Stomach (tissue), 4 donors: ENCODE measurements around the gene ANKRD17.

ENCODE experiments used
- POLR2A ChIP-seq, 4 donors: fragments of 450-650 bp; IDR thresholded peaks; one replicate each; pipeline ENCODE4 v1.6.1; 2016; ENCODE audit warnings: antibody characterized with exemption in 4 of 4, control low read depth in 2 of 4, mild to moderate bottlenecking in 1 of 4, moderate library complexity in 1 of 4
- POLR2AphosphoS5 ChIP-seq, 3 donors: sonication (generic); formaldehyde crosslinking; IDR thresholded peaks; one replicate each; pipeline ENCODE4 v1.6.1; 2016; ENCODE audit warnings: antibody characterized with exemption in 3 of 3
- TF ChIP-seq, protein P1 (sequence below), 7 experiments: fragments of 450-650 bp in 4 of 7; fragments of 200-600 bp in 3 of 7; sonication (generic) in 3 of 7; IDR thresholded peaks; one replicate each; pipeline ENCODE4 v1.5.1; 2016 to 2019; ENCODE audit warnings: antibody characterized with exemption in 7 of 7, control low read depth in 2 of 7, mild to moderate bottlenecking in 1 of 7

DNA sequence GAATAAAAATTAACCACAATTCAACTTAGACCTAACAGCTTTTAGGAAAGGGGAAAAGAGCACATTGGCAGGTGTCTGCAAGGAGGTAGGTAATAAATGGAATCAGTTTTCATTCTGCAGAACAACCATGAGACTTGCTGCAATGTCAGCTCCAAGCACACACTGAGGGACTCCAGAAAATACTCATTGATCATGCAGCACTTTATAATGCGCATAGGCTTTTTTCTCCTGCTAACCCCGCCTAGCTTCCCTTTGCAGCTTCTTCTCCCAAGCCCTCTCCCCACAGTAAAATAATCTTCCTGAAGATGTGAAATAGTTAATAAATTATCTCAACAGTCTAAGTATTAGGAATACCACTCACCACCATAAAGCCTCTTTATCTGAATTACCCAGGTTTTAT lies 36.9 kb downstream of the ANKRD17 start:
- TF ChIP-seq POLR2A (IDR thresholded peaks at IDR 0.05) (no peak), POLR2AphosphoS5 (IDR thresholded peaks at IDR 0.05) (no peak)
- TF ChIP-seq, protein P1, sequence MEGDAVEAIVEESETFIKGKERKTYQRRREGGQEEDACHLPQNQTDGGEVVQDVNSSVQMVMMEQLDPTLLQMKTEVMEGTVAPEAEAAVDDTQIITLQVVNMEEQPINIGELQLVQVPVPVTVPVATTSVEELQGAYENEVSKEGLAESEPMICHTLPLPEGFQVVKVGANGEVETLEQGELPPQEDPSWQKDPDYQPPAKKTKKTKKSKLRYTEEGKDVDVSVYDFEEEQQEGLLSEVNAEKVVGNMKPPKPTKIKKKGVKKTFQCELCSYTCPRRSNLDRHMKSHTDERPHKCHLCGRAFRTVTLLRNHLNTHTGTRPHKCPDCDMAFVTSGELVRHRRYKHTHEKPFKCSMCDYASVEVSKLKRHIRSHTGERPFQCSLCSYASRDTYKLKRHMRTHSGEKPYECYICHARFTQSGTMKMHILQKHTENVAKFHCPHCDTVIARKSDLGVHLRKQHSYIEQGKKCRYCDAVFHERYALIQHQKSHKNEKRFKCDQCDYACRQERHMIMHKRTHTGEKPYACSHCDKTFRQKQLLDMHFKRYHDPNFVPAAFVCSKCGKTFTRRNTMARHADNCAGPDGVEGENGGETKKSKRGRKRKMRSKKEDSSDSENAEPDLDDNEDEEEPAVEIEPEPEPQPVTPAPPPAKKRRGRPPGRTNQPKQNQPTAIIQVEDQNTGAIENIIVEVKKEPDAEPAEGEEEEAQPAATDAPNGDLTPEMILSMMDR (IDR thresholded peaks at IDR 0.05), result no peak
